Prostate gland (tissue), 2 donors: Measurements from ENCODE around the gene TLR9. TPM values are rescaled to one million over a fixed set of nuclear protein-coding genes. Genes with fewer than 3 reads are reported as not detected.

Experiments
- DNase-seq: peaks from one replicate; pipeline ENCODE4 v3.0.0-alpha.2; 2019; ENCODE audit warnings: low spot score
- H3K27ac ChIP-seq, 2 donors: fragments of 200-600 bp; sonication (generic); 2 replicates each; pipeline ENCODE4 v1.5.1; 2017 to 2019
- H3K27me3 ChIP-seq: fragments of 200-600 bp; sonication (generic); replicated peaks from 2 replicates; pipeline ENCODE4 v1.5.1; 2019; ENCODE audit not compliant: insufficient read depth
- H3K36me3 ChIP-seq, 2 donors: fragments of 200-600 bp; sonication (generic); 1 replicate in 1 of 2; 2 replicates in 1 of 2; pipeline versions ENCODE4 v1.5.1 to v1.8.1; 2017 to 2019
- H3K4me1 ChIP-seq: fragments of 200-600 bp; sonication (generic); replicated peaks from 2 replicates; pipeline ENCODE4 v1.5.1; 2019
- H3K4me3 ChIP-seq, 2 donors: fragments of 200-600 bp; sonication (generic); 2 replicates each; pipeline ENCODE4 v1.5.1; 2017 to 2019
- H3K9me3 ChIP-seq: fragments of 200-600 bp; sonication (generic); 2 replicates; pipeline ENCODE4 v1.5.1; 2017
- POLR2A ChIP-seq: fragments of 450-650 bp; IDR thresholded peaks from one replicate; pipeline ENCODE4 v1.6.1; 2016; ENCODE audit warnings: antibody characterized with exemption, mild to moderate bottlenecking
- POLR2AphosphoS5 ChIP-seq: sonication (generic); formaldehyde crosslinking; IDR thresholded peaks from one replicate; pipeline ENCODE4 v1.6.1; 2017; ENCODE audit warnings: antibody characterized with exemption
- WGBS: methylation state at CpG from one replicate; pipeline ENCODE4 v1.1.5; 2018; 5-methylcytosine and 5-hydroxymethylcytosine counted together
- intact Hi-C: fragments of 100-400 bp; cut with DNase I; formaldehyde crosslinking; loops from one replicate; pipeline ENCODE4 v1.14.2; 2022
- total RNA-seq, 2 donors: library from RNA; depleted of rRNA; stranded (reverse); fragments of >200 nt; gene quantifications; one replicate each; pipeline ENCODE4 v1.1.0, GENCODE V29; 2016
- TF ChIP-seq, protein P1 (sequence below), 4 experiments: fragments of 200-600 bp in 2 of 4; fragments of 450-650 bp in 2 of 4; sonication (generic) in 2 of 4; IDR thresholded peaks; 1 replicate in 3 of 4; 2 replicates in 1 of 4; pipeline ENCODE4 v1.5.1; 2016 to 2019; ENCODE audit warnings: antibody characterized with exemption in 4 of 4, mild to moderate bottlenecking in 2 of 4, moderate library complexity in 2 of 4

Gene TLR9
- total RNA-seq, 2 donors from 2014 or later, result 0.17 TPM; not detected in 1

DNA sequence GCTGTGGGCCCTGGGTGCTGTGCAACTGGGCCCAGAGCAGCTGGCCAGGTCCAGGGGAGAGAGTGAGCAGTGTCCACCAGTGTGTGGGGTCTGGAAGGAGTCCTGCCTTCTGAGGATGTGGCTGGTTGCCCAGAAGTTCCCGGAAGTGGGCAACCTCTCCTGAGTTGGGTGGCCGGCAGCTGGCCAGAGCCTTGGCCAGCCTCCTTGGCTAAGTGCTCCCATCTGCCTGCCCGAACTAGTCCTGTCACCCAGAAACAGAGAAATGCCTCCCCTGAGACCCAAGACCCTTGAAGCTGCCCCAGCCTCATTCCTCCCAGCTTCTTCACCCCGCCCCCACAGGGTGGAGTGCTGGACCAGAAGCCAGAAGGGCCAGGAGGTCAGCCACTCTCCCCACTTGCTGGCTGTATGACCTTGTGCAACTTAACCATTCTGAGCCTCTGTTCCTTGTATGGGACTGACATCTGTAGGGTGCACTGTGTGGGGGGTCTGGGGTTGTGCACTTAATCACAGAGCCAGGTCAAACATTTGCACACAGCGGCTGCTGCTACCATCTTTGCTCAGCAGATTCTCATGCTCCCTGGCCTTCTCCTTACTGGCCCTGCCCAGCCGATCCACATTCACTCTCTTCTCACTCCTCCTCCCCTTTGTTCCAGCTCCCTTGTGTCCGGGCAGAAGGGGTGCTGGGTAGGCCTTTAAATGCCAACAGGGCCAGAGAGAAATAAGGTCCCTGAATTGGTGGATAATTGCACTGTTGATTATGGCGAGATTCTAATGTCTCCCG lies 35.0 kb downstream of the TLR9 start:
- TF ChIP-seq POLR2AphosphoS5 (no peak), POLR2A (no peak)
- TF ChIP-seq, protein P1, sequence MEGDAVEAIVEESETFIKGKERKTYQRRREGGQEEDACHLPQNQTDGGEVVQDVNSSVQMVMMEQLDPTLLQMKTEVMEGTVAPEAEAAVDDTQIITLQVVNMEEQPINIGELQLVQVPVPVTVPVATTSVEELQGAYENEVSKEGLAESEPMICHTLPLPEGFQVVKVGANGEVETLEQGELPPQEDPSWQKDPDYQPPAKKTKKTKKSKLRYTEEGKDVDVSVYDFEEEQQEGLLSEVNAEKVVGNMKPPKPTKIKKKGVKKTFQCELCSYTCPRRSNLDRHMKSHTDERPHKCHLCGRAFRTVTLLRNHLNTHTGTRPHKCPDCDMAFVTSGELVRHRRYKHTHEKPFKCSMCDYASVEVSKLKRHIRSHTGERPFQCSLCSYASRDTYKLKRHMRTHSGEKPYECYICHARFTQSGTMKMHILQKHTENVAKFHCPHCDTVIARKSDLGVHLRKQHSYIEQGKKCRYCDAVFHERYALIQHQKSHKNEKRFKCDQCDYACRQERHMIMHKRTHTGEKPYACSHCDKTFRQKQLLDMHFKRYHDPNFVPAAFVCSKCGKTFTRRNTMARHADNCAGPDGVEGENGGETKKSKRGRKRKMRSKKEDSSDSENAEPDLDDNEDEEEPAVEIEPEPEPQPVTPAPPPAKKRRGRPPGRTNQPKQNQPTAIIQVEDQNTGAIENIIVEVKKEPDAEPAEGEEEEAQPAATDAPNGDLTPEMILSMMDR (IDR thresholded peaks at IDR 0.05), result no peak
- Histone ChIP-seq H3K9me3 (no peaks in the 10 kb centered on the region), H3K4me1 (peaks cover 11% of the 10 kb centered on the region), H3K36me3 (no peaks in the 10 kb centered on the region), H3K27me3 (no peaks in the 10 kb centered on the region), H3K27ac (peak overlapping the region; percentile 50 to 52), H3K4me3 (no peak overlapping the region)
- peak; percentile 46 for DNase-seq
- intact Hi-C loops, result no loop called here
- WGBS, result 26% methylated on average over 9 of the region's 9 CpGs

DNA sequence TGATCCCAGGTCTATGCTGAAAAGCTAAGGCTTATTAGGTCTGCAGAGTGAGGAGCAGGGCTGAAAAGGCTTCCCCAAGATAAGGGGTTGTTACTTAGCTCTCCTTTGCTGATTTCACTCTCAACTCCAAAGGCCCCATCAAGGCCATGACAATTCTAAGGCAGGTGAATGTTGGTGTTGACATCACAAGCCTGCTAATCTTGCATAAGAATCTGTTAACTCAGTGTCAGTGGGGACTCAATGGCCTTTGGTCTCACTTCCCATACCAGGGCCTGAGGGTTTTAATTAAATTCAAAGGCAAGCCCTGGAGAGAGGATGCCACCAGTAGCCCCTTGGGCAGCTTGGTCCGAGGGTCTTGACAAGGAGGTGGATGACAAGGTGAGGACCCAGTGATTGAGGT lies 36.9 kb downstream of the TLR9 start:
- peaks cover 11% of the 10 kb centered on the region for H3K4me1 ChIP-seq
- no peak for DNase-seq
- no peaks in the 10 kb centered on the region for H3K27me3 ChIP-seq
- WGBS, result 87% methylated on average over 1 of the region's 1 CpG
- no peak for TF ChIP-seq POLR2AphosphoS5
- TF ChIP-seq, protein P1 (IDR thresholded peaks at IDR 0.05), result no peak
- TF ChIP-seq POLR2A, result no peak
- H3K36me3 ChIP-seq, result no peaks in the 10 kb centered on the region
- no peak overlapping the region for H3K27ac ChIP-seq
- intact Hi-C loops, result no loop called here
- H3K9me3 ChIP-seq, result no peaks in the 10 kb centered on the region
- H3K4me3 ChIP-seq, result no peak overlapping the region

DNA sequence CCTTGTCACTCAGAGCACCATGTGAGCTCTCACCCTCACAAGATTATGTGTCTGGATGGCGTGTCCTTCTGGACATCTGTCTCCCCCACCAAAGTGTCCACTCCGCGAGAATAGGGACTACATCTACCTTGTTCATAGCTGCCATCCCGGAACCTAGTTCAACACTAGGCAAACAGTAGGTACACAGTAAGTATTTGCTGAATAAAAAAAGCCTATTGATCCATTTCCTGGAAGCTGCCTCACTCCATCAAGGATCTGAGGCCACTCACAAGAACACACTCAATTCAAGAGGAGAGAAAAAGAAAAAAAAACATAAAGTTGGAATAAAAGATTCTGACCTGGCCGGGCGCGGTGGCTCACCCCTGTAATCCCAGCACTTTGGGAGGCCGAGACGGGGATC lies 38.7 kb downstream of the TLR9 start:
- H3K4me3 ChIP-seq, result no peak overlapping the region
- no peak for DNase-seq
- no peak for TF ChIP-seq POLR2A
- TF ChIP-seq, protein P1 (IDR thresholded peaks at IDR 0.05), result no peak
- no peak for TF ChIP-seq POLR2AphosphoS5
- H3K4me1 ChIP-seq, result peaks cover 11% of the 10 kb centered on the region
- no peaks in the 10 kb centered on the region for H3K36me3 ChIP-seq
- 89% methylated on average over 9 of the region's 9 CpGs for WGBS
- H3K27me3 ChIP-seq, result no peaks in the 10 kb centered on the region
- intact Hi-C loops, result no loop called here
- no peak overlapping the region for H3K27ac ChIP-seq
- no peaks in the 10 kb centered on the region for H3K9me3 ChIP-seq

DNA sequence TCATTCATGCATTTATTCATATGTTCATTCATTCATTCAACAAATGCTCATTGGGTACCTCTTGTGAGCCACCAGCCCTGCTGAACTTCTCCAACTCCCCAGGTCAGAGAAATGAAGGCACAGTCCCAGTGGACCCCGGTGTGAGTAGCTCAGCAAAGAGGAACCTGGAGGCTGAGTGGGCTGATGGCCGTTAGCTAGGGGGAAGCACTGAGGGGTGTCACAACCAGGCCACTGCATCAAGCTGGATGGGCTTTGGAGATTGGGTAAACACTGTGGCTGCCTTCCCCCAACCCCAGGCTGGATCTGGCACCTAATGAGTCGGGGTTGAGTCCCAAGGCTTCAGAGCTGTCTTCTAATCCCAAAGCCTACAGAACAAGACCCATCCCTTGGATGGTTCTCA lies 39.6 kb downstream of the TLR9 start:
- TF ChIP-seq POLR2A (no peak), POLR2AphosphoS5 (no peak)
- TF ChIP-seq, protein P1 (IDR thresholded peaks at IDR 0.05), result no peak
- 86% methylated on average over 3 of the region's 3 CpGs for WGBS
- intact Hi-C loops, result no loop called here
- H3K27me3 ChIP-seq, result no peaks in the 10 kb centered on the region
- no peak overlapping the region for H3K27ac ChIP-seq
- H3K4me1 ChIP-seq, result peaks cover 10% of the 10 kb centered on the region
- H3K9me3 ChIP-seq, result no peaks in the 10 kb centered on the region
- H3K4me3 ChIP-seq, result no peak overlapping the region
- DNase-seq, result no peak
- no peaks in the 10 kb centered on the region for H3K36me3 ChIP-seq

DNA sequence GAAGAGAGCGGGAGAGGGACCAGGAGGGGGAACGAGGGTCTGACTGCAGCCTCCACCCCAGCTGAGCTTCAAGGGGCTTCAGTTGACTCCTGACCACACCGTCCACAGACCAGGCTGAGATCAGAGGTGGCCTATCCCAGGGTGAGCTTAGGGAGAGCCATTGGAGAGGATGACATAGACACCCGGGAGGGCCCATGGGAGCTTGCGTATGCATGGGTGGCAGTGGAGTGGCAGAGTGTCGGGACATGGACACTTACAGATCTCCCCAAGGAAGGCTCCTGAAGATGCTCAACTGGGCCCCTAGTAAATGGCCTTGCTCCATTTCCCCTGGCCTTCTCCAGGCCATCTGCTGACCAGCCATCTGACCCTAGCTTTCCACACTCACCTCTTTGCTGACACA lies 40.1 kb downstream of the TLR9 start:
- TF ChIP-seq POLR2AphosphoS5, result no peak
- TF ChIP-seq POLR2A, result no peak
- TF ChIP-seq, protein P1 (IDR thresholded peaks at IDR 0.05), result no peak
- H3K27me3 ChIP-seq, result no peaks in the 10 kb centered on the region
- no peaks in the 10 kb centered on the region for H3K9me3 ChIP-seq
- intact Hi-C loops, result no loop called here
- no peaks in the 10 kb centered on the region for H3K36me3 ChIP-seq
- no peak overlapping the region for H3K4me3 ChIP-seq
- H3K27ac ChIP-seq, result no peak overlapping the region
- DNase-seq, result no peak
- 95% methylated on average over 6 of the region's 6 CpGs for WGBS
- H3K4me1 ChIP-seq, result peaks cover 5% of the 10 kb centered on the region
